H9 (cell line): Measurements from ENCODE around the gene TRIO. TPM values are rescaled to one million over a fixed set of nuclear protein-coding genes. Genes with fewer than 3 reads are reported as not detected.

Source experiments
- DNase-seq: peaks from one replicate; pipeline ENCODE4 v3.0.0-alpha.2; 2017
- H2AFZ ChIP-seq: one replicate; pipeline ENCODE4 v1.6.1; 2013; ENCODE audit warnings: mild to moderate bottlenecking, low read length, control low read depth, moderate library complexity
- H2AK5ac ChIP-seq: 2 replicates; pipeline ENCODE4 v1.6.1; 2013; ENCODE audit warnings: low read length, control low read depth, mixed read lengths; ENCODE audit not compliant: insufficient read length
- H2BK120ac ChIP-seq: one replicate; pipeline ENCODE4 v1.6.1; 2013; ENCODE audit warnings: low read depth, mild to moderate bottlenecking, low read length, control low read depth, inconsistent platforms; ENCODE audit not compliant: poor library complexity, severe bottlenecking
- H2BK12ac ChIP-seq: 2 replicates; pipeline ENCODE4 v1.6.1; 2013; ENCODE audit warnings: low read length, control low read depth, mixed read lengths, low read depth; ENCODE audit not compliant: insufficient read length
- H2BK15ac ChIP-seq: 2 replicates; pipeline ENCODE4 v1.6.1; 2013; ENCODE audit warnings: low read depth, low read length, control low read depth
- H2BK20ac ChIP-seq: one replicate; pipeline ENCODE4 v1.6.1; 2013; ENCODE audit warnings: low read depth, mild to moderate bottlenecking, low read length, control low read depth, inconsistent platforms; ENCODE audit not compliant: poor library complexity, severe bottlenecking
- H2BK5ac ChIP-seq: 2 replicates; pipeline ENCODE4 v1.6.1; 2013; ENCODE audit warnings: low read length, control low read depth, mixed read lengths; ENCODE audit not compliant: insufficient read length
- H3K14ac ChIP-seq: 2 replicates; pipeline ENCODE4 v1.6.1; 2013; ENCODE audit warnings: low read length, control low read depth; ENCODE audit not compliant: insufficient read depth
- H3K18ac ChIP-seq: 2 replicates; pipeline ENCODE4 v1.6.1; 2013; ENCODE audit warnings: low read depth, mild to moderate bottlenecking, mixed read lengths, low read length, control low read depth; ENCODE audit not compliant: insufficient read length
- H3K23ac ChIP-seq: 2 replicates; pipeline ENCODE4 v1.6.1; 2013; ENCODE audit warnings: low read length, control low read depth, mixed read lengths, low read depth; ENCODE audit not compliant: insufficient read length
- H3K23me2 ChIP-seq: 2 replicates; pipeline ENCODE4 v1.6.1; 2013; ENCODE audit warnings: low read depth, mild to moderate bottlenecking, mixed read lengths, low read length, control low read depth; ENCODE audit not compliant: insufficient read length, poor library complexity, severe bottlenecking
- H3K27ac ChIP-seq: 2 replicates; pipeline ENCODE4 v1.5.1; 2013; ENCODE audit warnings: low read length, control low read depth, mixed read lengths, low read depth; ENCODE audit not compliant: insufficient read length
- H3K27me3 ChIP-seq: 2 replicates; pipeline ENCODE4 v1.6.1; 2013; ENCODE audit warnings: low read length, control low read depth, inconsistent platforms; ENCODE audit not compliant: insufficient read depth
- H3K4ac ChIP-seq: 2 replicates; pipeline ENCODE4 v1.6.1; 2013; ENCODE audit warnings: low read depth, mild to moderate bottlenecking, control low read depth, inconsistent platforms, low read length, moderate library complexity
- H3K4me1 ChIP-seq: 2 replicates; pipeline ENCODE4 v1.6.1; 2013; ENCODE audit warnings: low read length, control low read depth, inconsistent platforms; ENCODE audit not compliant: insufficient read depth
- H3K4me2 ChIP-seq: 2 replicates; pipeline ENCODE4 v1.6.1; 2013; ENCODE audit warnings: low read length, control low read depth, mixed read lengths; ENCODE audit not compliant: insufficient read length, insufficient read depth
- H3K56ac ChIP-seq: 2 replicates; pipeline ENCODE4 v1.6.1; 2013; ENCODE audit warnings: low read depth, mild to moderate bottlenecking, mixed read lengths, low read length, control low read depth; ENCODE audit not compliant: insufficient read length
- H3K79me1 ChIP-seq: 2 replicates; pipeline ENCODE4 v1.6.1; 2013; ENCODE audit warnings: low read depth, mild to moderate bottlenecking, moderate library complexity, low read length, control low read depth, inconsistent platforms; ENCODE audit not compliant: insufficient read depth, poor library complexity, severe bottlenecking
- H3K79me2 ChIP-seq: 2 replicates; pipeline ENCODE4 v1.6.1; 2013; ENCODE audit warnings: low read length, control low read depth, inconsistent platforms; ENCODE audit not compliant: insufficient read depth
- H3K9ac ChIP-seq: 2 replicates; pipeline ENCODE4 v1.6.1; 2013; ENCODE audit warnings: low read length, control low read depth, mixed read lengths; ENCODE audit not compliant: insufficient read length; ENCODE audit errors: extremely low read depth
- H3K9me3 ChIP-seq: one replicate; pipeline ENCODE4 v1.6.1; 2013; ENCODE audit warnings: low read depth, low read length, inconsistent platforms; ENCODE audit not compliant: control insufficient read depth
- H3T11ph ChIP-seq: one replicate; pipeline ENCODE4 v1.6.1; 2013; ENCODE audit warnings: mild to moderate bottlenecking, low read length, control low read depth, inconsistent platforms
- H4K20me1 ChIP-seq: one replicate; pipeline ENCODE4 v1.6.1; 2013; ENCODE audit not compliant: control insufficient read depth, insufficient read length, insufficient read depth
- H4K5ac ChIP-seq: 2 replicates; pipeline ENCODE4 v1.6.1; 2013; ENCODE audit warnings: low read depth, mild to moderate bottlenecking, mixed read lengths, low read length, control low read depth; ENCODE audit not compliant: insufficient read length
- H4K8ac ChIP-seq: replicated peaks from 2 replicates; pipeline ENCODE4 v1.6.1; 2013; ENCODE audit warnings: low read length, control low read depth, mixed read lengths, low read depth; ENCODE audit not compliant: insufficient read length
- H4K91ac ChIP-seq: 2 replicates; pipeline ENCODE4 v1.6.1; 2013; ENCODE audit warnings: low read depth, mild to moderate bottlenecking, moderate library complexity, mixed read lengths, low read length, control low read depth; ENCODE audit not compliant: insufficient read length
- H3K27ac Mint-ChIP-seq, 3 experiments: 2 replicates in 2 of 3; 3 replicates in 1 of 3; pipeline ENCODE4 v1.8.0; 2020 to 2021; ENCODE audit warnings: mixed read lengths in 3 of 3, mild to moderate bottlenecking in 1 of 3, moderate library complexity in 1 of 3
- H3K27me3 Mint-ChIP-seq: 2 replicates; pipeline ENCODE4 v1.8.0; 2021; ENCODE audit warnings: low read depth, mild to moderate bottlenecking, moderate library complexity, mixed read lengths
- H3K36me3 Mint-ChIP-seq, 3 experiments: 2 replicates in 2 of 3; 3 replicates in 1 of 3; pipeline ENCODE4 v1.8.0; 2020 to 2021; ENCODE audit warnings: low read depth in 3 of 3, mixed read lengths in 3 of 3; ENCODE audit not compliant: insufficient read depth in 1 of 3
- H3K4me1 Mint-ChIP-seq, 2 experiments: 2 replicates each; pipeline ENCODE4 v1.8.0; 2020; ENCODE audit warnings: mixed read lengths in 2 of 2
- H3K4me3 Mint-ChIP-seq, 2 experiments: 2 replicates in 1 of 2; 3 replicates in 1 of 2; pipeline ENCODE4 v1.8.0; 2020 to 2021; ENCODE audit warnings: mild to moderate bottlenecking in 2 of 2, mixed read lengths in 2 of 2, moderate library complexity in 1 of 2
- H3K9me3 Mint-ChIP-seq, 2 experiments: 2 replicates in 1 of 2; 3 replicates in 1 of 2; pipeline ENCODE4 v1.8.0; 2020; ENCODE audit warnings: mild to moderate bottlenecking in 2 of 2, mixed read lengths in 2 of 2, moderate library complexity in 1 of 2
- CTCF ChIP-seq: fragments of 200-600 bp; sonication (generic); conservative IDR thresholded peaks from 3 replicates; pipeline ENCODE4 v1.8.0; 2021; ENCODE audit warnings: antibody characterized with exemption, mild to moderate bottlenecking
- WGBS: extraction: QIAGEN DNeasy Blood & Tissue Kit; methylation state at CpG from one replicate; pipeline ENCODE4 v1.1.7; 2013; ENCODE audit warnings: missing lambda C conversion rate, low lambda C conversion rate, mixed read lengths; ENCODE audit not compliant: insufficient read length; ENCODE audit errors: extremely low coverage; 5-methylcytosine and 5-hydroxymethylcytosine counted together
- total RNA-seq: library from RNA; stranded (reverse); gene quantifications from 2 replicates; pipeline ENCODE4 v1.2.1, GENCODE V29; 2021

Gene TRIO
- total RNA-seq, 1 experiment from 2014 or later: 87.8 TPM

GRCh38 chr5:14127587-14127986 is 15.6 kb upstream of the TRIO start:
- H4K5ac ChIP-seq: no peak overlapping the region
- no peak overlapping the region for H2AK5ac ChIP-seq
- H3K23ac ChIP-seq: no peak overlapping the region
- no peak overlapping the region for H3K14ac ChIP-seq
- no peak overlapping the region for H3K4me2 ChIP-seq
- no peak overlapping the region for H3T11ph ChIP-seq
- H3K23me2 ChIP-seq: no peaks in the 10 kb centered on the region
- no peaks in the 10 kb centered on the region for H3K36me3 Mint-ChIP-seq
- H3K79me1 ChIP-seq: no peaks in the 10 kb centered on the region
- H2BK5ac ChIP-seq: no peak overlapping the region
- no peaks in the 10 kb centered on the region for H3K4me1 ChIP-seq
- H3K27ac Mint-ChIP-seq: no peak overlapping the region
- H3K4me3 Mint-ChIP-seq: no peak overlapping the region
- WGBS: no CpG with 5 or more reads among the region's 3 CpGs
- H2BK15ac ChIP-seq: no peak overlapping the region
- H4K20me1 ChIP-seq: no peaks in the 10 kb centered on the region
- H3K27ac ChIP-seq: no peak overlapping the region
- no peaks in the 10 kb centered on the region for H3K9me3 Mint-ChIP-seq
- no peaks in the 10 kb centered on the region; the same call in 1 of the 2 replicates for H3K27me3 ChIP-seq
- no peak for DNase-seq
- no peak overlapping the region for H4K8ac ChIP-seq
- H4K91ac ChIP-seq: no peak overlapping the region
- no peak overlapping the region for H3K56ac ChIP-seq
- peaks cover 7% of the 10 kb centered on the region for H3K27me3 Mint-ChIP-seq
- H3K4me1 Mint-ChIP-seq: no peaks in the 10 kb centered on the region; a peak in 1 of 4 replicates
- H2BK12ac ChIP-seq: no peak overlapping the region
- no peak overlapping the region for H2BK120ac ChIP-seq
- H3K79me2 ChIP-seq: no peaks in the 10 kb centered on the region
- no peak overlapping the region for H2BK20ac ChIP-seq
- H2AFZ ChIP-seq: no peak overlapping the region
- H3K9me3 ChIP-seq: no peaks in the 10 kb centered on the region
- H3K4ac ChIP-seq: no peak overlapping the region
- H3K18ac ChIP-seq: no peak overlapping the region
- TF ChIP-seq CTCF: no peak
- no peak overlapping the region for H3K9ac ChIP-seq
